ENCODE measurements around the gene PRR3. TPM values are rescaled to one million over a fixed set of nuclear protein-coding genes. Genes with fewer than 3 reads are reported as not detected.

Gene PRR3
- total RNA-seq, 1 donor from 2014 or later = 2.9 TPM

GRCh38 chr6:30537931-30538330, 19.2 kb upstream of the PRR3 start:
- DNase-seq = no peak

GRCh38 chr6:30541515-30542403, 15.3 kb upstream of the PRR3 start:
- DNase-seq = peak; percentile 96

GRCh38 chr6:30542404-30542725, 14.7 kb upstream of the PRR3 start:
- DNase-seq = peak; percentile 37

GRCh38 chr6:30542915-30543314, 14.2 kb upstream of the PRR3 start:
- peak; percentile 66 for DNase-seq

GRCh38 chr6:30543821-30544220, 13.3 kb upstream of the PRR3 start:
- DNase-seq = no peak

- DNase-seq = peak; percentile 82
These were observed 12.3 kb upstream of the PRR3 start for GRCh38 chr6:30544666-30545272.

- DNase-seq = no peak
These were observed 9.6 kb upstream of the PRR3 start for GRCh38 chr6:30547454-30547853.

- DNase-seq = no peak
These were observed 8.7 kb upstream of the PRR3 start for GRCh38 chr6:30548375-30548774.

- no peak for DNase-seq
These were observed 2.7 kb upstream of the PRR3 start for GRCh38 chr6:30554404-30554803.

- DNase-seq = peak; percentile 55
These were observed 1.9 kb upstream of the PRR3 start for GRCh38 chr6:30554962-30555815.

- DNase-seq = no peak
These were observed 1.4 kb upstream of the PRR3 start for GRCh38 chr6:30555816-30556065.

- DNase-seq = peak; percentile 96
These were observed 809 bp upstream of the PRR3 start, which contains the start of gene GNL1 for GRCh38 chr6:30556066-30556905. TSS of gene GNL1 (minus strand) at chr6:30556489. CDS start at chr6:30556203, 286 bp downstream.

GRCh38 chr6:30557683-30557981, 537 bp downstream of the PRR3 start:
- DNase-seq = no peak

GRCh38 chr6:30560930-30561329, 3.8 kb downstream of the PRR3 start:
- no peak for DNase-seq

- DNase-seq = no peak
These were observed 5.7 kb downstream of the PRR3 start for GRCh38 chr6:30562470-30563425.

- DNase-seq = no peak
These were observed 7.0 kb downstream of the PRR3 start for GRCh38 chr6:30564114-30564513.

- peak; percentile 47 for DNase-seq
These were observed 8.7 kb downstream of the PRR3 start for GRCh38 chr6:30565772-30566171.

GRCh38 chr6:30568245-30568644, 11.2 kb downstream of the PRR3 start:
- no peak for DNase-seq

- DNase-seq = no peak
These were observed 13.2 kb downstream of the PRR3 start for GRCh38 chr6:30570263-30570662.

- DNase-seq = no peak
These were observed 13.6 kb downstream of the PRR3 start for GRCh38 chr6:30570740-30571074.

- DNase-seq = peak; percentile 99
These were observed 14.1 kb downstream of the PRR3 start, which contains the start of gene ABCF1 for GRCh38 chr6:30571075-30571761. TSS of gene ABCF1 (plus strand) at chr6:30571442. CDS start at chr6:30571488, 46 bp downstream.
